Measurements from ENCODE around the gene GPR142.

Gene GPR142, protein sequence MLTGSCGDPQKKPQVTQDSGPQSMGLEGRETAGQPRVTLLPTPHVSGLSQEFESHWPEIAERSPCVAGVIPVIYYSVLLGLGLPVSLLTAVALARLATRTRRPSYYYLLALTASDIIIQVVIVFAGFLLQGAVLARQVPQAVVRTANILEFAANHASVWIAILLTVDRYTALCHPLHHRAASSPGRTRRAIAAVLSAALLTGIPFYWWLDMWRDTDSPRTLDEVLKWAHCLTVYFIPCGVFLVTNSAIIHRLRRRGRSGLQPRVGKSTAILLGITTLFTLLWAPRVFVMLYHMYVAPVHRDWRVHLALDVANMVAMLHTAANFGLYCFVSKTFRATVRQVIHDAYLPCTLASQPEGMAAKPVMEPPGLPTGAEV

DNA sequence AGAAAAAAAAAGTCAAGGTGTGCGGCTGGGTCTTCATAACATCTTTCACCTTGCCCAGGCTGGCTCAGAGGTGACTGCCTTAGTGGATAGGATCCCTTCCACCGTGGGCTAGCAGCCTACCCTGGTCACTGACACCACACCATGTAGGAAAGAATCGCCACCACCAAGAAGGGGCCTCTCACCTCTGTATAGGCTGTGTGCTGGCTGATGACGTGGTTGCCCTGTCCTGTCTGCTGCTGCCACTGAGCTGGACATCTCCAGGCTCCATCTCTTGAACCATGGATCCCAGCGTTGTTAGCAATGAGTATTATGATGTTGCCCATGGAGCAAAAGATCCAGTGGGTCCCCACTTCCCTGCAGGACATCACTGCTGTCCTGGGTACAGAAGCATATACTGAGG, at the start of gene GPR142:
Gene GPR142 (plus strand): TSS at position 301 of the 400 bp plus-strand sequence. CDS start 2,035 bp downstream, outside the sequence.
- DNase-seq = no peak

DNA sequence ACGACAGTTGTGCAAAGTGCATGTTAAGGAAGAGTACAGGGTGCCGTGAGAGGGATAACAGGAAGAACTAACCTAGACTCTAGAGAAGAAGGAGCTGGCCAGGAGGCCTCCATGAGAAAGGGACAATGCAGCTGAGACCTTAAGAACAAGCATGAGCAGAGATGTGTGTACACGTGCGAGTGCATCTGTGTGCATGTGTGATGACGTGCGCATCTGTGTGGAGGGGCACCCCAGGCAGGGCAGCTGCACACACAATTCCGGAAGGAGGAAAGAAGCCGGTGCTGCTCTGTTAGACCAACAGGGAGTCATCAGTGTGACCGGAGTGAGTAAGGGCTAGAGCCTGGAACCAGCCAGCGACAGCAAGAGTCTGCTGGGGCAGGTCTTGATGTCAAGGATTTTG, 48.9 kb upstream of the GPR142 start:
- DNase-seq = no peak

DNA sequence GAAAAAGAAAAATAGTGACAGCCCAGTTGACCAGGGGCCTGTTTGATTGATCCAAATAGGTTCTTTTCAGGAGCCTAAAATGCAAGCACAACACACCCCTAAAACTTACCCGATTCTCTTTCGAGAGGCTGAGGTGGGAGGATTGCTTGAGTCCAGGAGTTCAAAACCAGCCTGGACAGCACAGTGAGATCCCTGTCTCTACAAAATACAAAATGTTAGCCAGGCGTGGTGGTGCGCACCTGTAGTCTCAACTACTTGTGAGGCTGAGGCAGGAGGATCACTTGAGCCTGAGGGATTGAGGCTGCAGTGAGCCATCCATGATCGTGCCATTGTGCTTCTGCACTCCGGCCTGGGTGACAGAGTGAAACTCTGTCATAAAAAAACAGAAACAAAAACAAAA, 42.8 kb upstream of the GPR142 start:
- no peak for DNase-seq

DNA sequence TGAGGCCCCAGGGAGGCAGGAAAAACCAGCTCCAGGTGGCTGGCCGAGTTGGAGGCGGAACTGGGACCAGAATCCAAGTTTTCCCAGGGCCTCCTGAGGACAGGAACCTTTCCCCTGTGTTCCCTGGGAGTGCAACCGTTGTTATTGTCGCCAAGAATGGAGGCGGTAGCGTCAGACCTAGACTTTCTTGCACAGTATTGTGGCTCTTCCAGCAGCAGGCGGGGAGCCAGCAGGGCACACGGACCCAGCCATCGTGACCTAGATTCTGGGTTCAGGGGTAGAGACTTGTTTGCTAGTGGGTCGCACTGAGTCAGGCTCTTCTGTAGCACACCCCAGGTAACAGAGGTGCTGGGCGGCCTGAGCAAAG, 41.9 kb upstream of the GPR142 start:
- DNase-seq = no peak

DNA sequence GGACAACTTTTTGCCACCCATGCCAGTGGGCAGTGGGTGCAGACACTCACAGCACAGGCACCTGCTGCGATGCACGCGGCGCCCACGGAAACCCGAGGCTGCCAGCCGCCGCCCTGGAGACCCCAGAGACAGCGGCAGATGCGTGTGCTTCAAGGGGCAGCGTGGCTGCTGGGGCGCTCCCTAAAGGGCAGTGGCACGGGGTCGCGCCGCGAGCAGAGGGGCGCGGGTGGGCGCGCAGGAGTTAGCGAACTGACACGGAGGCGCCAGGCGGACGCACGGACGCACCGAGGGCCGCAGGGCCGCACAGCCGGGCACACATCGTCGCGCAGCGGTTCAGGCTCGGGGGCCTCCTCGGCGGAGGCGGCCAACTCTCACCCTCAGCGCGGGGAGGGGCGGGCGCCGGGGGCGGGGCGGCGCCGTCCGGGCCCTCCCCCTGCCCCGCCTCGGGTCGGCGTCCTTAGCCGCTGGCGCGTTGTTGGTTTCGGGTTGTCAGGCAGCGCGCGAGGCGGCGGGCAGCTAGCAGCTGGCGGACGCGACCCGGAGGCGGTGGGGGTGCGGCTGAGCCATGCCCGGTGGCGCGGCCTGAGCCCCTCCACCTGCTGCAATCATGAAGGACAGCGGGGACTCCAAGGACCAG, 41.4 kb upstream of the GPR142 start, which contains the start of gene KIF19:
Gene KIF19 (plus strand): TSS at position 484 of the 637 bp plus-strand sequence. CDS start 124 bp downstream, at position 608.
- DNase-seq = no peak

DNA sequence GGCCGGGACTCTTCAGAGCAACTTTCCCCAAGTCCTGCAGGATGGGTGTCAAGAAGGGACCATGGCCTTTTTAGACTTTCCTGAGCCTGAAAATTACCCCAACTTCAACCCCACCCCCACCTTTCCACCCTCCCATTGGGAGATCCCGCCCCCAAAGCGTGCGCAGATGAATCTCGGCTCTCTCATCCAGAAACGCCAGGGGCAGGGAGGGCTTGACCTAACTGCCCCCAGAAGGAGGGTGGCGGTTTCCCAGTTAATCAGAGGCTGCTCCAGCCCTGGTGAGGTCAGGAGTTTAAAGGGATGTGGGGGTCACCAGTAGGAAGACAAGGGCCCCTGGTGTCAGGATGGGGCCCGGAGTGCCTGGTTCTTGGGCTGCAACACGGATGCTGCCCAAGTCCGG, 40.8 kb upstream of the GPR142 start:
- DNase-seq = no peak

DNA sequence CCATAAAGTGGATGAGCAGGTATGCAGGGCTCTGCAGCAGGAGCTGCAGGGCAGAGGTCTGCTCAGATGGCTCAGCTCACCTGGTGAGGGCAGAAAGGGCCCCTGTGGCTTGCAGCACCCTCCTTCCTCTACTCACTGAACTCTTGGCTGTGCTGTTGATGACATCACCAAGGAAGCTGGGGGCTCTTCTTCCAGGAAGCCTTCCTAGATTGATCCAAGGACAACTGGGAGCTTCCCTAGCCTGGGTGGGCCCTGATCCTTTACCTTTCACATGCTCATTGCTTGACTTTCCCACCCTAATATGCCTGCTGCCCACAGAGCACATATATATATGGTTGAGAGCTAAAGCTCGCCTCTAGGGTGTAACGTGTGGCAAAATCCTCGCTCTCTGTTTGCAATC, 38.8 kb upstream of the GPR142 start:
- DNase-seq = no peak

DNA sequence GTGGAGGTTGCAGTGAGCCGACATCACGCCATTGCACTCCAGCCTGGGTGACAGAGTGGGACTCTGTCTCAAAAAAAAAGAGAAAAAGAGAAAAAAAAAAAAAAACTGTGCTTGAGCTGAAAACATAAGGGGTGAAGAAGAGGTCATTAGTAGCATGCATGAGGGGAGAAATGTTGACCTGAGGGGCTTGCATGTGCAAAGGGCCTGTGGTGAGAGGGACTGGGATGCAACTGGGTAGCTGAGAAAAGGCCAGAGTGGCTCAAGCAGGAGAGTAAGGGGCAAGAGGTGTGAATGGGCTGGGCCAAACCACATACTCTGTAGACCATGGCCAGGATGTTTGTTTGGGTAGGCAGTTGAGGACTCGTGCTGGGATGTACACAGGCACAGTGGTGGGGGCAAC, 37.9 kb upstream of the GPR142 start:
- DNase-seq = no peak

DNA sequence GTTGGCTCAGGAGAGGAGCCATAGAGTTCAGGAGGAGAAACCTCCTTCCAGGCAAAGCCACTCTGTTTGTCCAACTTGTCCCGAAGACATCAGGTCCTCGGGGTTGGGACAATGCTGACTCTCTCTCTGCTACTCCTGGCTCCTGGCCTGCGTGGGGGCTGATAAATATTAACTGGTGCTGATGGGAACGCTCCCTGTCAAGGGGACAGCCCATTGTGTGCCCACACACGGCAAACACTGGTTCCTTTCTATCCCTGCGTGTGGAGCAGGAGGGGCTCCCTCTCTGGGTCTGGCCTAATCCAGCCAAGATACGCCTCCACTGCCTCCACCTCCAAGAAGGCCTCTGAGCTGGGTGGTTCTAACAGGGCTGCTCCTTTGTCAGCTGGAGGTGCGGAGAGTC, 36.9 kb upstream of the GPR142 start:
- no peak for DNase-seq

DNA sequence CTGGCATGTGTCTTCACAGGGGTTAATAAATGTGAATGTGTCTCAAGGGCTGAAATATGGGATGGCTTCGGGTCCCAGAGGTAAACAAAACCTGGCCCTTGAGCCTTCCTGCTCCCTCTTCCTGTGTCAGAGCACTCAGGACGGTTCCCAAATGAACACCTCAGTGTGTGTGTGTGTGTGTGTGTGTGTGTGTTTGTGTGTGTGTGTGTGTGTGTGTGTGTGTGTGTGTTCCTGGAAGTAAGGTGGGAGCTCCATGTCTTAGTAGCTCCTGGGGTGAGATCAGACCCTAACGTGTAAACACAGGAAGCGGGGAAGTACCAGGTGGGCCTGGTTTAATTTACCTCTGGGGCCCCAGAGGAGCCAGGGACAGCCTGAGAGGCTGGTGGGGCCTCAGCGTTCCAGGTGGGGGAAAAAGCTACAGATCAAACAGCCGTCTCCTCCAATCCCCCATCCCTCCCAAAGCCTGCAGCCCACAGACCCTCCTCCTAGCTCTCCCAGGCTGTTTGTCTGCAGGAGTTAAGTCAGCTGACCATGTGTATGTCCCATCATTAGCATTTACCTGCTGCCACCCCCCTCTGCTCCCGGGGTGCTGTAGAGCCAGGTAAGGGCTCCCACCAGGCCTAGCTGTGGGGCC, 35.2 kb upstream of the GPR142 start:
- DNase-seq = peak; percentile 95

DNA sequence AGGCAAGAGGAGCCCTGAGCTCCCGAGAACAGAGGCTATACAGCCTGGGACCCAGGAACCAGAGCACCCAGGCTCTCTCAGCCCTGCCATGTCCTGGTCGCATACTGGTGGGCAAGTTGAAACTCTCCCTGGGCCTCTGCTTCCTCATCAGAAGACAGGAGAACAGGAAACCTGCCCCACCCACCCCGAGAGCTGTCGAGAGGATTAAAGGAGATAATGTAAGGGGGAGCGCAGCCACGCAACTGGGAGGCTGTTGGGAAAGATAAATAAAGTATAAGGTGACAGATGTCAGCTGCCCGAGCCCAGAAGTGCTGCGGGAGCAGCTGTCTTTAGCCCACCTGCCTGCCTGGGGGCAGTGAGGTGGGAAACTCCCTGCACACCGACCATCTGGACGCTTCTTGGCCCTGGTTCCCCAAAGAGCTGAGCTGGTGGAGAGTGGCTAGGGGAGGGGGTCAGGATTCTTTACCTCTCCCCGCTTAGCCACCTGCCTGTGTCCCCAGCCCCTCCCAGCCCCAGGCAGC, 34.5 kb upstream of the GPR142 start:
- DNase-seq = peak; percentile 99

DNA sequence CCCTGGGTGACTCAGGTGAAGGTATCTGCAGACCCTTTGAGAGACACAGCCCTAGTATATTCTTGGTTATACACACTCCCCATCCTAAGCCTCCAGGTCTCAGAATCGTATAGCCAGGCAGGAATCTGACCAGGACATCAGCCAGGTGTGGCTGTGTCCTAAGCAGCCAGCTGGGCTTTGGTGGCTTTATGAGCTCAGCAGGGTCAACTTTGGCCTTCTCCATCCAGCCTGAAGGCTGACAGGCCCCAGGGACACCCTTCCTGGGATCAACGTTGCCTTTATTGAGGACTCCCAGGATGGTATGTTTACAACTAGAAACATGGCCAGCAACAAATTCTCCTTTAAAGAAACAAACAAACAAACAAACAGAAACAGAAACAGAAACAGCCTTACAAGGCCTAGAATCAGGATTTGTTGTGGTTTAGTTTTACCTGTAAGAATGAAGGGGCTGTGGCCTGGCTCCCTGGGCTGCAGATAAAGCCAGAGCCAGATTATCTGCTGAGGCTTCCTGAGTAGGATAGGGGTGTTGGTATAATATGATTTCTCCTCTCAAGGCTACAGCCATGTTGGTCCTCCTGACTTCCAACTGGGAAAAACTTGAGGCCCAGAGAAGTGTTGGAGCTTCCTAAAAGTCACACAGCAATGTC, 32.8 kb upstream of the GPR142 start:
- DNase-seq = no peak

DNA sequence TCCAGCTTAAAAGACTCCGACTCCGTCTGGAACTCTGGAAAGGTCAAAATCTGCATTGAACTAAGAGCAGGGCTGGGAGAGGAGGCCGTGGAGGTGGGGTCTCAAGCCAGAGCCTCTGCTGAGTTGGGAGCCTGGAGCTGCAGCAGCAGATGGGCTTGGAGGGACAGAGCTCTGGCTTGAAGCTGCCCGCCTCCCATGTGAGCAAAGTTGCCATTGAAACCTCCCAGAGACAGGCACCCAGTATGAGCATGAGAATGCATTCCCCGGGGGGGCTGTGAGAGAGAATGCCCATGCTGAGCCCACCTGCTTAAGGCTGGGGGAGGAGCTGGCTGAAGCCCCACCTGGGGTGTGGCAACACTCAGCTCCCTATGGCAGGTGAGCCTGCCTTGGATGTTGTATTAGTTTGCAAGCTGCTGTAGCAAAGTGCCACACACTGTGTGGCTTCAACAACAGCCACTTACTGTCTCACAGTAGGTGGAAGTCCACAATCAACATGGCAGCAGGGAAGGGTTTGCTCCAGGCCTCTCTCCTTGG, 31.7 kb upstream of the GPR142 start:
- no peak for DNase-seq

DNA sequence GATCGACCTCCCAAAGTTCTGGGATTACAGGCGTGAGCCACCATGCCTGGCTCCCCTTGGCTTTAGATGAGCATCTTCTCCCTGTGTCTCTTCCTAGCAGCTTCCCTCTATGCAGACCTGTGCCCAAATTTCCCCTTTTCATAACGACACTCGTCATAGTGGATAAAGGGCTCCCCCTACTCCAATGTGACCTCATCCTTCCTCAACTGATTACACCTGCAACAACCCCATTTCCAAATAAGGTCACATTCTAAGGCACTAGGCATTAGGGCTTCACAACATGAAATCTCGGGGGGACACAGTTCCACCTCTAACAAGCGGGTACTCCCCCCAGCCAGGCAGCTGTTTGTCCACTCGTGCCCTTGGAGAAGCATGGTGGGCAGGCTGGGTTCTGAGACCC, 31.0 kb upstream of the GPR142 start:
- DNase-seq = no peak

DNA sequence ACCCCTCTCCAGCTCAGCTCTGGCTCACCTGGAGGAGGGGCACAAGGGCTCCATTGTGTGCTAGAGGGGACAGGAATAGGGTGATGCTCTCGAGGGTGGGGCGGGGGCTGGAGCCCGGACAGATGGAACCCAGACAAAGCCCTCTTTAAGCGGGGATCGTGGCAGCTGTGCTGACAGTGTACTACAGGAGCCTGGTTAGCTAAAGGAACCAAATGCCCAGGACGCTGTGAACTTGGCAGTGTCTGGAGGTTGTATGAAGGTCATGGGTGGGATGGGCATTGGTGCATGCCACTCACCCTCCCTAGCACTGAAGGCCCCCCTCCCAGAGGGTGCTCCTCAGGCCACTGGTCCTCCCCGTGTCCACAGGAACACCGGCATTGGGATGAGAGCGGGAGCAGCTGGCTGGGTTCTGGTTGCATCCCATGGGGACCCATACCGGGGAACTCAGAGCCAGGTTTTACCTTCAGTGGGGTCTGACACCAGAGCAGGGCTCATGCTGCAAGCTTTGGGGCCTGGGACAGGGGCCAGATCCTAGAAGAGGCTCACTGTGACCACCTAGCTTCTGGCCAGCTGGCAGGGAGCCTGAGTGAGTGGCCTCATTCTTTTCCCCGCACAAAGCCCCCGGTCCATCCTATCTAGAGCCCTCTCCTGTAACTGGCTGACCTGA, 29.3 kb upstream of the GPR142 start:
- peak; percentile 93 for DNase-seq

DNA sequence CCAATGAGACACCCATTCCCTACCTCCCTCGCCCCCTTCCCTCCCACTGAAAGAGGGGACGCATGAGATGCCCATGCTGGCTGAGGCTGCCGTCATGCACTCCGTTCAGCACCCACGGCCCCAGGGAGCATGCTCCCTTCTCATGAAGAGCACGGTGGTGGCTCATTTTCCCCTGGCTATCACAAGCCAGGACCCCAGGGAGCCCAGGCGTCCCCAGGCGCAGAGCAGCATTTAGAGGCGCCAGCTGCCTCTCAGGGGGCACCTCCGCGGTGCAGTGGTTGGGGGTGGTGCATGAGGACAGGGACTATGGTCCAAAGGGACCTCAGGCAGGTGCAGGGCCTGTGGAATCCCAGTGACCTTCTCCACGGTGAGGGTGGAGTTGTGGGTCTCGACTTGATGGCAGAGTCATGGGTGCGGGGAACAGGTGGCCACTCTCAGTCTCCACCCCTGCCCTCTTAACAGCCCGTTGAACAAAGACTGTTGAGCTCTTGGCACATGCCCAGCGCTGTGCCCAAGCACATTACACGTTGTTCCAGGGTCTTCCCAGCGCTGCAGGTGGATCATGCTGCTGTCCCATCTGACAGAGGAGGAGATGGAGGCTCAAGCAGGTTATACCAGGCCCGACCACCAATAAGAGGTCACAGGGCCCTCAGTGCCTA, 27.6 kb upstream of the GPR142 start:
- DNase-seq = peak; percentile 31

DNA sequence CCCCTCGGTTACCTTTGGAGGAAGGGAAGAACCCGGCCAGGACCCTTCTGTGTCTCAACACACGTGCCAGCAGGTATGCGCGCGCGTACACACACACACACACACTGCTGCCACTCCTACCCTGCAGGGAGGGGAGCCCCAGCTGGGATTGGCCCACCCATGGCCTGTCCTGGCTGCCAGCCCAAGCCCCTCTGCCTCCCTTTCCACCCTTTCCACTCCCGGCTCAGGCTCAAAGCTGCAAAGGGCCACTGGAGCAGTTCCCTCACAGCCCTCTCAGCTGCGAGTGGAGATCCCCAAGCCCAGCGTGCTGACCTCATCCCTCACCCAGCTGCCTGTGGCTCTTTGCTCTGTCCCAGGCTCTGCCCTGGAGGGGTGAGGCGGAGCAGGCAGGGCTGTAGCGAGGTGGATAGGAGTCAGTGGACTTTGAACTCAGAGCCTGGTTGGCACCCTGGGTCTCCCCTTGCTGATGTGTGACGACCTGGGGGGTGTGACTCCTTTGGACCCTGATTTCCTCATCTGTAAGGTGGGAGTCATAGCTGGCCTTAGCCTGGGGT, 26.8 kb upstream of the GPR142 start:
- DNase-seq = peak; percentile 52

DNA sequence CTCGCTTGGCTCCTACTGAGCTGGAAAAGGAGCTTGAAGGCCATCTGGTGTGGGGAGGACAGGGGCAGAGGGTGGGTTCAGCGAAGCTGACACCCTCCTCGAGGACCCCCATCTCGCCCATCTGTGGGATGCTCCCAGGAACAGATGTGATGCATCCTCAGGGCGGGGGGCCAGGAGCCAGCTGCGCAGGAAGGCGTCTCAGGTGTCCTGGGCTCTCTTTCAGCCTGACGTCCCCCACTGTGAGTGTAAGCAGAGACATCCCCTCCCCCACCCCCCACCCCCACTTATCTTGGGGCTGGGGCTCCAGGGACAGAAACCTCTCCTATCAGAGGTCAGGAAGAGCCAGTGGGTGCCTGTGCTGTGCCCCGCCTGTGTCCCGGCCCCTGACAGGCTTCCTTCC, 25.1 kb upstream of the GPR142 start:
- peak; percentile 96 for DNase-seq

DNA sequence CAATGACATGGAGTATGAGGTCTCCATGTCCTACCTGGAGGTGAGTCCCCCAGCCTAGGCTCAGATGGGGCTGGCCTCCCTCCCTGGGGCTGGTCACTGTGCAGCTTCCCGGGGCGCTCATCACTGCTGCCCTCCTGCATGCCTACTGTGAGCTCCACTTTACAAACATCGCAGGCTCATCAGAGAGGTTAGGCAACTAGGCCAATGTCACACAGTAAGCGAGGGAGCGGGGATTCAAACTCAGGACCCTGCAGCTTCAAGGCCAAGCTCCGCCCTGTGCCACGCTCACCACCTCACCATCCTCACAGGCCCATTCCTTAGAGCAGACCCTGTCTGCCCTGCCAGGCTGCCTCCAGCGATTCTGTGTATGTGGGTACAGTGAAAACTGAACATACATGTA, 24.2 kb upstream of the GPR142 start:
- no peak for DNase-seq

DNA sequence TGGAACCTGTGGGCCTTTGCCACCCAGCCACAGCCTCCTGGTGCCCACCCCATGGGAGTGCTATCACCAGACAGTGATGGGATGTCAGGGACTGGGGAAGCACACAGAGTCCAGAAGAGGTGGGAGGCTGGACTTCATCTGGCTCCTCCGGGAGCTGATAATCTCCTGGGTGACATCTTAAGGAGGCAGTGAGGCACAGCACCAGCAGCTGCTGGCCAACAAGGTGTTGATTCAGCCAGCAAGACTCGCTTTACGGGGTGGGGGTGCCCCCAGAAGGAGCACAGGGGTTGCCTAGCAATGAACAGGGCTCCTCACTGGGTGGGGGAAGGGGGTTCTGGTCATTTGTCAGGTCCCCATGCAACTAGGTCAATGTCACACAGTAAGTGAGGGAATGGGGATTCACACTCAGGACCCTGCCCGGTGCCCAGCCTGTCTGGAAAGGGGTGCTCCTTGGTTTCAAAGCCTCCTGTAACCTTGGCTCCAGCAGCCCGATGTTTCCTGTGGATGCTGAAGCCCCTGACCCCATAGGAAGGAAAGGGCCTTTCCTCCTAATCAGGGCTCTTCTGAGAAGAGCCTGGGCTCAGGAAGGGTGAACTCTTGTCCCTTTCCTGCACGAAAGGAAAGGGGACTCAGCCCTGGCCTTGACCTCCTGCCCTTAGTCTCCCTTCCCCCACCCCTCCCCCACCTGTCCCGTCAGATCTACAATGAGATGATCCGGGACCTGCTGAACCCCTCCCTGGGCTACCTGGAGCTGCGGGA, 23.6 kb upstream of the GPR142 start:
- DNase-seq = peak; percentile 53

DNA sequence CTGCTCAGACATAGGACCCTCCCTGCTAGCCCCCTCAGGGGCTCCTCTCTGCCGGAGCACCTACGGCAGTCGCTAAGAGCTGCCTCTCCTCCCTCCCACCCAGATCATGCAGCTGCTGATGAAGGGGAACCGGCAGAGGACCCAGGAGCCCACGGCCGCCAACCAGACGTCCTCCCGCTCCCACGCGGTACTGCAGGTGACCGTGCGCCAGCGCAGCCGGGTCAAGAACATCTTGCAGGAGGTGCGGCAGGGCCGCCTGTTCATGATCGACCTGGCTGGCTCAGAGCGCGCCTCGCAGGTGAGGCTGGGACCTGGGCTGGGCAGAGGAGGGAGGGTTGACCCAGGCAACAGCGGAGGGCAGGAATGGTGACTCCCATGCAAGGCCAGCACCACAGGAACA, 22.6 kb upstream of the GPR142 start:
- DNase-seq = no peak
